Mucosa of descending colon (tissue), 3 donors: ENCODE results near the gene MIDN. TPM values are rescaled to one million over a fixed set of nuclear protein-coding genes. Genes with fewer than 3 reads are reported as not detected.
A peak's percentile ranks its signal among the peaks of the same experiment; 100 is the strongest.

Source experiments
- ATAC-seq: fragments of 200-7000 bp; cut with Tn5 transposase; one replicate; pipeline ENCODE4 v1.9.1; 2020; ENCODE audit warnings: mild to moderate bottlenecking, moderate library complexity
- DNase-seq, 3 donors: peaks; one replicate each; pipeline ENCODE4 v3.0.0-alpha.2; 2020
- H3K36me3 ChIP-seq: fragments of 200-600 bp; one replicate; pipeline ENCODE4 v1.8.0; 2021; ENCODE audit warnings: low read depth, mild to moderate bottlenecking
- H3K4me1 ChIP-seq: fragments of 200-600 bp; one replicate; pipeline ENCODE4 v1.8.0; 2021; ENCODE audit warnings: low read depth, mild to moderate bottlenecking
- H3K4me3 ChIP-seq: fragments of 200-600 bp; one replicate; pipeline ENCODE4 v1.8.0; 2021; ENCODE audit warnings: mild to moderate bottlenecking
- H3K9me3 ChIP-seq: fragments of 200-600 bp; one replicate; pipeline ENCODE4 v1.8.0; 2021; ENCODE audit warnings: mild to moderate bottlenecking
- CTCF ChIP-seq: fragments of 200-600 bp; IDR thresholded peaks from one replicate; pipeline ENCODE4 v1.8.0; 2022; ENCODE audit warnings: antibody characterized with exemption, mild to moderate bottlenecking
- intact Hi-C, 2 donors: fragments of 100-400 bp; cut with DNase I in 1 of 2; cut with micrococcal nuclease in 1 of 2; formaldehyde crosslinking; loops; one replicate each; pipeline versions ENCODE4 v1.11.0 to v1.11.1; 2022; cut with DNase I, micrococcal nuclease
- total RNA-seq, 3 donors: library from RNA; stranded (reverse); fragmentation: NEBNext Ultra II Directional in 2 of 3; extraction: Animal tissue kit (Norgen Biotek cat#: 25700) in 2 of 3; gene quantifications; one replicate each; pipeline versions ENCODE4 v1.2.1 to v1.2.4, GENCODE V29; 2021 to 2023
- donor health status: DM: no; HTN: no; CAD: no; lungs with moderate emphysema.
- donor health status: DM: no; HTN: no; CAD: no.
- donor health status: DM: no; HTN: yes; CAD: no.

The MIDN gene
- total RNA-seq, 3 donors from 2014 or later, result 136 to 251 (median 213) TPM

- peak; percentile 19 for ATAC-seq
- H3K36me3 ChIP-seq, result no peaks in the 10 kb centered on the region
- intact Hi-C loops, result no loop called here
- DNase-seq, result peak; percentile 85 to 92 (median 92)
- H3K9me3 ChIP-seq, result no peaks in the 10 kb centered on the region
- peaks cover 39% of the 10 kb centered on the region for H3K4me1 ChIP-seq
- peak; percentile 96 for TF ChIP-seq CTCF
- no peak overlapping the region for H3K4me3 ChIP-seq
Observed at GRCh38 chr19:1279782-1280341, 31.5 kb downstream of the MIDN start.

- Histone ChIP-seq H3K9me3 (no peaks in the 10 kb centered on the region), H3K4me3 (no peak overlapping the region), H3K4me1 (peaks cover 43% of the 10 kb centered on the region), H3K36me3 (no peaks in the 10 kb centered on the region)
- intact Hi-C loops, result no loop called here
- no peak for ATAC-seq
- no peak for TF ChIP-seq CTCF
- peak in 1 of 3 donors; percentile 39 for DNase-seq
Observed at GRCh38 chr19:1280636-1281568, 32.5 kb downstream of the MIDN start.

GRCh38 chr19:1281569-1282287 lies 33.3 kb downstream of the MIDN start:
- H3K4me3 ChIP-seq, result no peak overlapping the region
- no peaks in the 10 kb centered on the region for H3K36me3 ChIP-seq
- DNase-seq (no peak), ATAC-seq (no peak)
- TF ChIP-seq CTCF, result no peak
- H3K4me1 ChIP-seq, result peaks cover 36% of the 10 kb centered on the region
- intact Hi-C loops, result no loop called here
- no peaks in the 10 kb centered on the region for H3K9me3 ChIP-seq

- Histone ChIP-seq H3K4me1 (peaks cover 36% of the 10 kb centered on the region), H3K36me3 (no peaks in the 10 kb centered on the region), H3K4me3 (no peak overlapping the region), H3K9me3 (no peaks in the 10 kb centered on the region)
- peak in 1 of 3 donors; percentile 43 for DNase-seq
- no peak for ATAC-seq
- intact Hi-C loops, result no loop called here
- no peak for TF ChIP-seq CTCF
Observed at GRCh38 chr19:1282588-1283206, 34.3 kb downstream of the MIDN start.

GRCh38 chr19:1283207-1283916 lies 35.0 kb downstream of the MIDN start:
- ATAC-seq (peak; percentile 22), DNase-seq (peak in 1 of 3 donors; percentile 67)
- TF ChIP-seq CTCF, result no peak
- no peaks in the 10 kb centered on the region for H3K9me3 ChIP-seq
- no peak overlapping the region for H3K4me3 ChIP-seq
- H3K36me3 ChIP-seq, result no peaks in the 10 kb centered on the region
- intact Hi-C loops, result no loop called here
- peaks cover 36% of the 10 kb centered on the region for H3K4me1 ChIP-seq
